OCI-LY3 (cell line): Measurements from ENCODE around the gene SLCO4A1.

Source experiments
- H2AFZ ChIP-seq: fragments of 200-600, 300-600 bp; shearing (Covaris generic); 2 replicates; pipeline ENCODE4 v1.6.0; 2014; ENCODE audit warnings: antibody characterized with exemption, low read depth, low read length
- H3K27ac ChIP-seq: fragments of 200-600, 300-600 bp; sonication (generic); 2 replicates; pipeline ENCODE4 v1.5.1; 2014; ENCODE audit warnings: mild to moderate bottlenecking, low read length, moderate library complexity, mixed read lengths
- H3K27me3 ChIP-seq: fragments of 200-600, 300-600 bp; sonication (generic); 2 replicates; pipeline ENCODE4 v1.6.1; 2014; ENCODE audit warnings: low read depth, low read length, mixed read lengths
- H3K36me3 ChIP-seq: fragments of 200-600, 300-600 bp; sonication (generic); replicated peaks from 2 replicates; pipeline ENCODE3; 2014; ENCODE audit warnings: low read depth, low read length, mixed read lengths
- H3K4me1 ChIP-seq: fragments of 300-600, 200-600 bp; sonication (generic); 2 replicates; pipeline ENCODE4 v1.6.1; 2014; ENCODE audit warnings: low read length, mixed read lengths
- H3K4me2 ChIP-seq: fragments of 200-600, 300-600 bp; sonication (generic); 2 replicates; pipeline ENCODE4 v1.6.1; 2014; ENCODE audit warnings: low read length, mixed read lengths
- H3K4me3 ChIP-seq: fragments of 300-600, 200-600 bp; sonication (generic); 2 replicates; pipeline ENCODE4 v1.5.1; 2014; ENCODE audit warnings: antibody characterized with exemption, mild to moderate bottlenecking, low read length, moderate library complexity
- H3K79me2 ChIP-seq: fragments of 300-600, 200-600 bp; shearing (Covaris generic); 2 replicates; pipeline ENCODE4 v1.6.1; 2014; ENCODE audit warnings: mild to moderate bottlenecking, low read length, mixed read lengths
- H3K9ac ChIP-seq: fragments of 300-600, 200-600 bp; shearing (Covaris generic); 2 replicates; pipeline ENCODE4 v1.6.0; 2014; ENCODE audit warnings: mild to moderate bottlenecking, low read length, moderate library complexity
- H3K9me3 ChIP-seq: fragments of 200-600, 300-600 bp; shearing (Covaris generic); 2 replicates; pipeline ENCODE4 v1.6.1; 2014; ENCODE audit warnings: low read length, mixed read lengths; ENCODE audit not compliant: insufficient read depth
- H4K20me1 ChIP-seq: fragments of 200-600, 300-600 bp; sonication (generic); 2 replicates; pipeline ENCODE4 v1.6.1; 2016; ENCODE audit warnings: low read length, mixed read lengths; ENCODE audit not compliant: insufficient read depth
- EZH2phosphoT487 ChIP-seq: fragments of 200-600 bp; shearing (Covaris generic); IDR thresholded peaks from 2 replicates; pipeline ENCODE4 v1.6.1; 2018; ENCODE audit warnings: antibody characterized with exemption, mixed run types, low read depth
- TF ChIP-seq, protein P1 (sequence below): fragments of 200-600, 300-600 bp; sonication (generic); IDR thresholded peaks from 2 replicates; pipeline ENCODE4 v1.5.1; 2014; ENCODE audit warnings: antibody characterized with exemption, low read length, low read depth

SLCO4A1 gene

DNA sequence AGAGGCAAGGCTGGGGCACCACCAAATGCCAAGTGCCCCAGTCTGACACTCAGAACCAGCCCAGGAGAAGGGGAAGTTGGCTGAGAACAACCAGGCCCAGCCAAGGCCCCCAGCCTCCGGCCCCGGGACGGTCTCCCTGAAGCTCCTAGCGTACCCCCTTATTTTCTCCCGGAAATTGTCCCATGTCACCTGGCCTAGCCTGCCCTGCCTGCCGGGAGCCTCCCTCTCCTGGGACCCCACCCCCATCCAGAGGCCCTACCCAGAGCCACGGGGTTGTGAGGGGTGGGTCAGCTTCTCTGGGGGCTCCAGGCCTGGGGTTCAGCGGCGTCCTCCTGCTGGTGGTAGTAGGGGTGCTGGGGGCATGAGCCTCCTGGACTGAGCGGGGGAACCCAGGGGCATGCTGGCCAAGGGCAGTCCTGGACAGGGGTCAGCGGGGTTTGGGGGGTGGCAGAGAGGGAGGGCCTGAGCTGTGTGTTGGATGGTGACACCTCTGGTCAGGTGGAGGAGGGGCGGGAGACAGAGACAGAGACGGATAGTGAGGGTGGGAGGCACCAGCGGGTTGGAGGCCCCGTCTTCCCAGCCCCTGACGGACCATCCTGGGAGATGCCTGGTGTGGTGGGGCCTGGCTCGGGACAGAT, 7.9 kb upstream of the SLCO4A1 start:
- no peaks in the 10 kb centered on the region for H3K79me2 ChIP-seq
- no peaks in the 10 kb centered on the region for H4K20me1 ChIP-seq
- no peak overlapping the region for H3K4me3 ChIP-seq
- H3K9ac ChIP-seq = no peak overlapping the region
- H3K4me2 ChIP-seq = no peak overlapping the region
- no peaks in the 10 kb centered on the region for H3K36me3 ChIP-seq
- H3K27ac ChIP-seq = no peak overlapping the region
- H3K4me1 ChIP-seq = peaks cover 5% of the 10 kb centered on the region
- TF ChIP-seq, protein P1, sequence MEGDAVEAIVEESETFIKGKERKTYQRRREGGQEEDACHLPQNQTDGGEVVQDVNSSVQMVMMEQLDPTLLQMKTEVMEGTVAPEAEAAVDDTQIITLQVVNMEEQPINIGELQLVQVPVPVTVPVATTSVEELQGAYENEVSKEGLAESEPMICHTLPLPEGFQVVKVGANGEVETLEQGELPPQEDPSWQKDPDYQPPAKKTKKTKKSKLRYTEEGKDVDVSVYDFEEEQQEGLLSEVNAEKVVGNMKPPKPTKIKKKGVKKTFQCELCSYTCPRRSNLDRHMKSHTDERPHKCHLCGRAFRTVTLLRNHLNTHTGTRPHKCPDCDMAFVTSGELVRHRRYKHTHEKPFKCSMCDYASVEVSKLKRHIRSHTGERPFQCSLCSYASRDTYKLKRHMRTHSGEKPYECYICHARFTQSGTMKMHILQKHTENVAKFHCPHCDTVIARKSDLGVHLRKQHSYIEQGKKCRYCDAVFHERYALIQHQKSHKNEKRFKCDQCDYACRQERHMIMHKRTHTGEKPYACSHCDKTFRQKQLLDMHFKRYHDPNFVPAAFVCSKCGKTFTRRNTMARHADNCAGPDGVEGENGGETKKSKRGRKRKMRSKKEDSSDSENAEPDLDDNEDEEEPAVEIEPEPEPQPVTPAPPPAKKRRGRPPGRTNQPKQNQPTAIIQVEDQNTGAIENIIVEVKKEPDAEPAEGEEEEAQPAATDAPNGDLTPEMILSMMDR = no peak
- H2AFZ ChIP-seq = no peak overlapping the region
- peaks cover 42% of the 10 kb centered on the region for H3K27me3 ChIP-seq
- no peaks in the 10 kb centered on the region for H3K9me3 ChIP-seq

DNA sequence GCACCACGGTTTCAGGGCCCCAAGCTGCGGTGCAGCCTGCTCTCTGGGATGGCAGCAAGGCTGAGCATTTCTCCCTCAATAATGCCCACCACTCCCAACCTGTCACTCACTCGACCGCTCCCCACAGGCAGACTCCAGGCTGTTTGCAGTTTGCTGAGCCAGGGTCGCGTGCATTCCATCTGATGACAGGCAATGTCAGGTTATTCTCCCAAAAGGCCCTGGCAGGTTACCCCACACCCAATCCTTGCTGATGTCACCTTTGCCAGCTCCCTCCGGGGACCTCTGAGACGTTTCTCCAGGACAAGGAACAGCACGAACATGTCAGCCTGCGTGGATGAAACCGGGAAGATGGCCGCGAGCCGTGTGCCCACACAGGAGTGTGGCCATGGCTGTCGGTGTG, 7.1 kb upstream of the SLCO4A1 start:
- H3K9ac ChIP-seq = no peak overlapping the region
- TF ChIP-seq, protein P1 = no peak
- no peak for TF ChIP-seq EZH2phosphoT487
- no peak overlapping the region for H3K27ac ChIP-seq
- H4K20me1 ChIP-seq = no peaks in the 10 kb centered on the region
- no peak overlapping the region for H3K4me3 ChIP-seq
- H3K27me3 ChIP-seq = peaks cover 43% of the 10 kb centered on the region
- no peak overlapping the region for H2AFZ ChIP-seq
- no peaks in the 10 kb centered on the region for H3K36me3 ChIP-seq
- no peaks in the 10 kb centered on the region for H3K9me3 ChIP-seq
- peaks cover 5% of the 10 kb centered on the region for H3K4me1 ChIP-seq
- no peak overlapping the region for H3K4me2 ChIP-seq
- H3K79me2 ChIP-seq = no peaks in the 10 kb centered on the region

DNA sequence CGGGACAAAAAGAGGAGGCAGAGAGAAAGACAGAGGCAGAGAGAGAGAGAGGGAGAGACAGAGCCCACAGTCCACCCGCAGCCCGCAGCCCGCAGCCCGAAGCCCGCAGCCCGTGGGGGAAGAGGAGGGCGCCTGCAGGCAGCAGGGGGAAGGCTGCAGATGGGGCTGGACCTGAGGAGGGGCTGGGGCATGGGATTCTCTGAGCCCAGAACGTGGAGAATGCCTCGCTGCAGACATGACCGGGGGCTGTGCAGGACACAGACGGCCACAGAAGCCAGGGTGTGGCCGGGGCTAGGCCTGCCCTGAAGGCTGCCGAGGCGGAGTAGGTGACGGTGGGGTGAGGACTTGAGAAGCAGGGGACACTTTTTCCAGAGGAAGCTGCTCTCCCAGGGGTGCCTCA, 6.5 kb upstream of the SLCO4A1 start:
- H3K9me3 ChIP-seq = no peaks in the 10 kb centered on the region
- H3K27me3 ChIP-seq = peaks cover 43% of the 10 kb centered on the region
- TF ChIP-seq, protein P1 = no peak
- TF ChIP-seq EZH2phosphoT487 = no peak
- no peaks in the 10 kb centered on the region for H3K36me3 ChIP-seq
- no peak overlapping the region for H3K27ac ChIP-seq
- H4K20me1 ChIP-seq = no peaks in the 10 kb centered on the region
- no peak overlapping the region for H3K9ac ChIP-seq
- H3K4me3 ChIP-seq = no peak overlapping the region
- no peaks in the 10 kb centered on the region for H3K79me2 ChIP-seq
- no peak overlapping the region for H3K4me2 ChIP-seq
- H2AFZ ChIP-seq = no peak overlapping the region
- H3K4me1 ChIP-seq = no peaks in the 10 kb centered on the region; the same call in 1 of the 2 replicates

DNA sequence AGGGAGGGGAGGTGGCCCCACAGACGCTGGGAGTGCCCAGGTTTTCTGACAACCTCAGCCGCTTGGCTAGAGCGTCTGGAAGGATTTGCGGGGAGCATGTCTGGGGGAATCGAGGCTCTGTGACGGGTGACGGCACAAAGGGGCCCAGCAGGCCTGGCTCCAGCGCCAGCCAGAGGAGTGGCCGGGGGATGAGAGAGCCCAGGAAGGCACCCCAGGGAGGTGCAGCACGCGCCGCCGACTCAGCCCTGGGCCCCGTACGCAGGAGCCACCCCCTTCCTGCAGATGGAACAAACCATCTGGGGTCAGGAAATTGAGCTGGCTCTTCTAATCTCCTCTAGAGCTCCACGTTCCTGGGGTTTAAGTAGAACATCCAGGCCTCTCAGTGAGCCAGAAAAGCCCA, 5.9 kb upstream of the SLCO4A1 start:
- Histone ChIP-seq H3K27ac (no peak overlapping the region), H3K4me3 (no peak overlapping the region), H3K4me1 (peaks cover 3% of the 10 kb centered on the region), H3K36me3 (no peaks in the 10 kb centered on the region), H3K9me3 (no peaks in the 10 kb centered on the region), H3K79me2 (no peaks in the 10 kb centered on the region), H4K20me1 (no peaks in the 10 kb centered on the region), H3K27me3 (peaks cover 43% of the 10 kb centered on the region), H3K4me2 (no peak overlapping the region), H2AFZ (no peak overlapping the region), H3K9ac (no peak overlapping the region)
- TF ChIP-seq, protein P1 = no peak
- no peak for TF ChIP-seq EZH2phosphoT487
